Ishikawa (cell line): Measurements from ENCODE around the gene MEGF9.

ENCODE experiments used
- CEBPB ChIP-seq: IDR thresholded peaks from 2 replicates; pipeline ENCODE4 v1.6.1; 2012
- CREB1 ChIP-seq: IDR thresholded peaks from 2 replicates; pipeline ENCODE4 v1.6.1; 2012; ENCODE audit warnings: low read depth
- EP300 ChIP-seq: IDR thresholded peaks from 2 replicates; pipeline ENCODE4 v1.6.1; 2012; ENCODE audit warnings: borderline replicate concordance
- MAX ChIP-seq: IDR thresholded peaks from 2 replicates; pipeline ENCODE4 v1.6.1; 2012
- RAD21 ChIP-seq: IDR thresholded peaks from 2 replicates; pipeline ENCODE4 v1.6.1; 2012; ENCODE audit warnings: low read depth
- REST ChIP-seq: IDR thresholded peaks from 2 replicates; pipeline ENCODE4 v1.6.1; 2012; ENCODE audit warnings: low read depth, mild to moderate bottlenecking
- TCF12 ChIP-seq: IDR thresholded peaks from 2 replicates; pipeline ENCODE4 v1.6.1; 2012; ENCODE audit warnings: low read depth
- YY1 ChIP-seq: IDR thresholded peaks from 2 replicates; pipeline ENCODE4 v1.6.1; 2012; ENCODE audit warnings: low read depth
- TF ChIP-seq, protein P1 (sequence below): IDR thresholded peaks from 2 replicates; pipeline ENCODE4 v1.6.1; 2012

- no peak for TF ChIP-seq YY1
- TF ChIP-seq CEBPB: no peak
- TF ChIP-seq RAD21: no peak
- no peak for TF ChIP-seq CREB1
- TF ChIP-seq MAX: no peak
- TF ChIP-seq REST: no peak
- no peak for TF ChIP-seq TCF12
- TF ChIP-seq EP300: no peak
- TF ChIP-seq, protein P1, sequence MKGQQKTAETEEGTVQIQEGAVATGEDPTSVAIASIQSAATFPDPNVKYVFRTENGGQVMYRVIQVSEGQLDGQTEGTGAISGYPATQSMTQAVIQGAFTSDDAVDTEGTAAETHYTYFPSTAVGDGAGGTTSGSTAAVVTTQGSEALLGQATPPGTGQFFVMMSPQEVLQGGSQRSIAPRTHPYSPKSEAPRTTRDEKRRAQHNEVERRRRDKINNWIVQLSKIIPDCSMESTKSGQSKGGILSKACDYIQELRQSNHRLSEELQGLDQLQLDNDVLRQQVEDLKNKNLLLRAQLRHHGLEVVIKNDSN: no peak
Measured at GRCh38 chr9:120720404-120720803, 6.1 kb upstream of the MEGF9 start.
